ENCODE results near the gene MANF.

The MANF gene

DNA sequence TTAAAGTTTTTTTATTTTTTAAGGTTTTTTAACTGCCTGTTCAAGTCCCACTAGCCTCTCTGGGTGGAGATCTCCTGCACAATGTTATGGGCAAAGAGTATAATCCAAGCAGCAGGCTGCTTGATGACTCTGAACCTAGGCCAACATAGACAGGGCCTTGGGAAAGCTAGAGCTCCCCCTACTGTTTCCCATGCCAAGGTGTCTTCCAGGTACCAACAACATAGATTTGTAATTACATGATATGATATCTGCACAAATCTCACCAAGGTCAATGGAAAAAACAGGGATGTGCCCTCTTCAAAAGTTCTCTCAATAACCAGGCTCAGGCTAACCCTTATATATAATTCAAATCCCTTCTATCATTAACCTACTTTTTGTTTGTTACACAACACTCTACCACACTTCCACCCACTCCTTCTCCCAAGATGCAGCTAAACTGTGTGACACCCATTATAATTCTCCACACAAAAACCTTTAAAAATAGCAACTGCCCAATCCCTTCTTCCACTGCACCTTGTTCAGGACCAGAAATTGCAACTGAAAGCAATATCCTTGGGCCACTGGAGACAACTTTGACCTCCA lies 49.7 kb downstream of the MANF start:
- Histone ChIP-seq H3K4me1 (ENCODE audit: low read length) (no peaks in the 10 kb centered on the region), H3K27me3 (ENCODE audit: low read depth, low read length) (no peaks in the 10 kb centered on the region), H2AFZ (ENCODE audit: low read depth, low read length) (no peak overlapping the region), H3K4me3 (ENCODE audit: low read length) (no peak overlapping the region), H3K9ac (ENCODE audit: low read length) (no peak overlapping the region), H3K9me3 (ENCODE audit: insufficient read depth, low read length) (no peaks in the 10 kb centered on the region), H3K27ac (ENCODE audit: low read length) (no peak overlapping the region), H3K4me2 (ENCODE audit: low read length) (no peak overlapping the region), H3K79me2 (ENCODE audit: low read length) (peaks cover 13% of the 10 kb centered on the region; the same call in 1 of the 2 replicates), H3K36me3 (replicated peaks; ENCODE audit: low read depth, low read length) (peaks cover 24% of the 10 kb centered on the region), H4K20me1 (ENCODE audit: insufficient read depth, low read length) (peaks cover 7% of the 10 kb centered on the region; the same call in 1 of the 2 replicates)
- no peak for TF ChIP-seq EZH2phosphoT487 (IDR thresholded peaks at IDR 0.05; ENCODE audit: low read depth)
- TF ChIP-seq, protein P1, sequence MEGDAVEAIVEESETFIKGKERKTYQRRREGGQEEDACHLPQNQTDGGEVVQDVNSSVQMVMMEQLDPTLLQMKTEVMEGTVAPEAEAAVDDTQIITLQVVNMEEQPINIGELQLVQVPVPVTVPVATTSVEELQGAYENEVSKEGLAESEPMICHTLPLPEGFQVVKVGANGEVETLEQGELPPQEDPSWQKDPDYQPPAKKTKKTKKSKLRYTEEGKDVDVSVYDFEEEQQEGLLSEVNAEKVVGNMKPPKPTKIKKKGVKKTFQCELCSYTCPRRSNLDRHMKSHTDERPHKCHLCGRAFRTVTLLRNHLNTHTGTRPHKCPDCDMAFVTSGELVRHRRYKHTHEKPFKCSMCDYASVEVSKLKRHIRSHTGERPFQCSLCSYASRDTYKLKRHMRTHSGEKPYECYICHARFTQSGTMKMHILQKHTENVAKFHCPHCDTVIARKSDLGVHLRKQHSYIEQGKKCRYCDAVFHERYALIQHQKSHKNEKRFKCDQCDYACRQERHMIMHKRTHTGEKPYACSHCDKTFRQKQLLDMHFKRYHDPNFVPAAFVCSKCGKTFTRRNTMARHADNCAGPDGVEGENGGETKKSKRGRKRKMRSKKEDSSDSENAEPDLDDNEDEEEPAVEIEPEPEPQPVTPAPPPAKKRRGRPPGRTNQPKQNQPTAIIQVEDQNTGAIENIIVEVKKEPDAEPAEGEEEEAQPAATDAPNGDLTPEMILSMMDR (IDR thresholded peaks at IDR 0.05; ENCODE audit: low read depth, low read length), result peak; percentile 91

DNA sequence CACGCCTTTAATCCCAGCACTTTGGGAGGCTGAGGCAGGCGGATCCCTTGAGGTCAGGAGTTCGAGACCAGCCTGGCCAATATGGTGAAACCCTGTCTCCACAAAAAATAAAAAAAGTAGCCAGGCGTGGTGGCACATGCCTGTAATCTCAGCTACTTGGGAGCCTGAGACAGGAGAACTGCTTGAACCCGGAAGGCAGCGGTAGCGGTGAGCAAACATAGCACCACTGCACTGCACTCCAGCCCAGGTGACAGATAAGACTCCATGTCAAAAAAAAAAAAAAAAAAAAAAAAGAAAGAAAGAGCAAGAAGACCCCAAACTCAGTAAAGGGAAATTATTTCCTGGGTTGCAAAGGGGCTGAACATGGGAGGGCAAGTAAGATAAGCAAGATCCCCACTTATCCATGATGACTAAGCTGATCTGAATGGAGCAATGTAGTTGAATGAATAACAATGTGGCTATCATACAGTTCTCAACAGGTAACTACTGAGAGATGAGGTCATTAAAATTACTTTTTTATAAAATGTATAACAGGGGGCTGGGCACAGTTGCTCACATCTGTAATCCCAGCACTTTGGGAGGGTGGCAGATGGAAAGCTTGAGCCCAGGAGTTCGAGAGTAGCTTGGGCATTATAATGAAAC lies 52.0 kb downstream of the MANF start:
- no peak overlapping the region for H3K9ac ChIP-seq (ENCODE audit: low read length)
- no peaks in the 10 kb centered on the region for H3K4me1 ChIP-seq (ENCODE audit: low read length)
- peaks cover 9% of the 10 kb centered on the region; the same call in 1 of the 2 replicates for H4K20me1 ChIP-seq (ENCODE audit: insufficient read depth, low read length)
- H3K27ac ChIP-seq (ENCODE audit: low read length), result no peak overlapping the region
- H3K9me3 ChIP-seq (ENCODE audit: insufficient read depth, low read length), result no peaks in the 10 kb centered on the region
- peaks cover 13% of the 10 kb centered on the region; the same call in 1 of the 2 replicates for H3K79me2 ChIP-seq (ENCODE audit: low read length)
- H2AFZ ChIP-seq (ENCODE audit: low read depth, low read length), result no peak overlapping the region
- TF ChIP-seq EZH2phosphoT487 (IDR thresholded peaks at IDR 0.05; ENCODE audit: low read depth), result no peak
- TF ChIP-seq, protein P1 (IDR thresholded peaks at IDR 0.05; ENCODE audit: low read depth, low read length), result no peak
- no peak overlapping the region for H3K4me3 ChIP-seq (ENCODE audit: low read length)
- H3K36me3 ChIP-seq (replicated peaks; ENCODE audit: low read depth, low read length), result peaks cover 34% of the 10 kb centered on the region
- H3K27me3 ChIP-seq (ENCODE audit: low read depth, low read length), result no peaks in the 10 kb centered on the region
- no peak overlapping the region for H3K4me2 ChIP-seq (ENCODE audit: low read length)

Measured in OCI-LY3 (cell line).